Stimulated activated CD4-positive, alpha-beta T cell treated with anti-CD3 and anti-CD28 coated beads, Interleukin-15, amount 100 ng/mL, for 48 hours (primary cell): ENCODE measurements around the gene MEX3A.
"Not testable (repeated sequence)": the region's sequence is repeated elsewhere in the genome, so short reads cannot be mapped to it uniquely, and the experiment has no call there.

ENCODE experiments used
- DNase-seq, 2 donors: peaks; one replicate each; pipeline ENCODE4 v3.0.0-alpha.2; 2020; ENCODE audit warnings: low read depth in 2 of 2

The MEX3A gene

DNA sequence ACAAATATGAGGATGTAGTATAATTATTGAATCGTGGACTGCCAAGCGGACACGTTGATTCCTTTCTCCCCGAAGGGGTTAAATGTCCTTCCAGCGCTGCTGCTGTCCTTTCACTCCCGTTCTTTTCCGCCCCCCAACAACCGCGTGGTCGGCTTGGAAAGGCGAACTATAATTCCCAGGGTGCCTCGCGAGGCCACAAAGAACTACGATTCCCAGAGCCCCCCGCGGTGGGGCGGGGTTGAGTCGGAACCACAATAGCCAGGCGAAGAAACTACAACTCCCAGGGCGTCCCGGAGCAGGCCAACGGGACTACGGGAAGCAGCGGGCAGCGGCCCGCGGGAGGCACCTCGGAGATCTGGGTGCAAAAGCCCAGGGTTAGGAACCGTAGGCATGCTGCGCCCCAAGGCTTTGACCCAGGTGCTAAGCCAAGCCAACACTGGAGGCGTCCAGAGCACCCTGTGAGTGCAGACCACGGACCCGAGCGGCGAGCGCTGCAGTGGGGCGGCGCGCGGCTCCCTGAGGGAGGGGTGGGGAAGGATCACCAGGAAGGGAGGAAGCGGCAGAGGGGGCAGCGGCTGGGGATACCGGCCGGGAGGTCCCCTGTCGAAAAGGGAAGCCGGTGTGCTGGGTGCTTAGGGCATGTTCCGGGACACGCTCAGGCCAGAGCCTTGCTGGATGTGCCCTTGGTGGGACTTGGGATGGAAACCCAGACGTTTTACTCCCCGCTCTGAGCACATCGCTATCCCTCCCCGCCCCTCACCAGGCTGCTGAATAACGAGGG, 27.6 kb downstream of the MEX3A start, which contains the start of gene LAMTOR2:
Gene LAMTOR2, plus strand, starts transcription at position 283 of the 781 bp plus-strand sequence. Its CDS starts 108 bp downstream, at position 391.
- DNase-seq, result peak; percentile 93 to 97

DNA sequence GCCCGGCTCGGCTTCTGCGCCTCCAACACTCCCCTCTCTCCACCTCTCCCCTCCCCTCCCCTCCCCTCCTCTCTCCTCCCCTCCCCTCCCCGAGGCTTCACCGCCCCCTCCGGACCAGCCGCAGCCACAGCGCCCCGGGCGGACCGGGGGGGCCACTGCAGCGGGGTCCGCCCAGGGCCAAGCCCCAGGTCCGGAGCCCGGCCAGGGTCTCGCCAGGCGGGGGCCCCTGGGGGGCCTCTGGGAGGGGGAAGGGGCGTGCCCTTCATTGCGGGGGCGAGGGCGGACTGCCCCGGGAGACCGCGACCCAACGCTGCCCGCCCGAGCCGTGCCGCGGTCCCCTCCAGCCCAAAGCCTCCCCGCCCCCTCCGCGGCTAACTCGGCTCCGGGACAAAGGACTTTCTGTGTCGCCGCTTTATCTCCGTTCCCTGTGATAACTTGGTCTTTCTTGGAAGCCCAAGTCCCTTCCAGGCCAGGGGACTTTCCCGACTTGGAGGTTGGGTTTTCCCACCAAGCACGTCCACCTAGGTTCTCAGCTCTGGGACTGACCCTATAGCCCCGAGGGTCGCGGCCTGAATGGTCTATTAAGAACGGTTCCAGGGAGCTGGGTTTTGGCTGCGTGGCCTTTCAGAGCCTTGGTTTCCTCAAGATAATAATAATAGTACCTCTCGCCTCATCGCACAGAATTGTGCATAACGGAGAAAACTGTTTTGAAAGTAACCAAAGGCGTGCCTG, 28.3 kb downstream of the MEX3A start, which contains the start of gene UBQLN4:
Gene UBQLN4, minus strand, starts transcription at position 31 of the 732 bp plus-strand sequence. CDS start 97 bp downstream, outside the sequence.
- peak; percentile 78 to 80 for DNase-seq

DNA sequence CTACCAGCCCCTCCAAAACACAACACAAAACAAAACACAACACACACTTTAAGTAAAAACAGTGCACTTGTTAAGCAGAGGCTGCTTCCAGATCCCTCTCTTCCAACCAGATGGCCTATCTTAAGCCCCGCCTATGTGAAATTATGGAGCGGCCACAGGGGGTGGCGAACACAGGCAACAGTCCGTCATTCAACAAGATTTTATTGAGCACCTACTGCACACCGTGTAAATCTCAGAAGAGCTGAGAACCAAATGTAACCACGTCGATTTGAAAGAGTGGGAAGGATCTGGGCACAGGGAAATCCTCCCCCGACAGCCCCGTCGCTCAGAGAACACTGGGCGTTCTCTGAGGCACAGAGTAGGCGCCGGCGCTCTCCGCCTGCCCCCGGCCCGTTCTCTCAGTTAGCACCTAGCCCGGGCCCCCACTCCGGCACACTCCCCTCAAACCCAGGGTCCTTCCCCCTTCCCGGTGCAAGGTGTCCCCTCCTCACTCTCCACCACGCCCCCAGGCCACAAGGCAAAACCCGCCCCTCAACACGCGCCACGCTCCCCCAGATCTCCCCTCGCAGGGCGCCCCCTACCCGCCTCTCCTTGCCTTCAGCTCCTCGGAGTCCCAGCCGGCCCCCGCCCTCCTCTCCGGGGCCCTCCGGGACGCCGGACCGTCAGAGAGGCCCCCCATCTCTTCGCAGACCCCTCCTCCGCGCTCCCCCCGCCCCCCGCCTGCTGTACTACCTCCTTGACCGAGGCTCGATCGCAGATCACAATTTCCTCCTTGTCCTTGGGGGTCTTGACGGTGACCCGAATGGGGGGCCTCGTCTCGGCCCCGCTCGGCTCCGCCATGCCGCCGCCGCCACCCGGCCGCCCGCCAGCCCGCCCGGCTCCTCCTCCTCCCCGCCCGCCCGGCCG, 29.1 kb downstream of the MEX3A start:
- peak; percentile 27 to 58 for DNase-seq

DNA sequence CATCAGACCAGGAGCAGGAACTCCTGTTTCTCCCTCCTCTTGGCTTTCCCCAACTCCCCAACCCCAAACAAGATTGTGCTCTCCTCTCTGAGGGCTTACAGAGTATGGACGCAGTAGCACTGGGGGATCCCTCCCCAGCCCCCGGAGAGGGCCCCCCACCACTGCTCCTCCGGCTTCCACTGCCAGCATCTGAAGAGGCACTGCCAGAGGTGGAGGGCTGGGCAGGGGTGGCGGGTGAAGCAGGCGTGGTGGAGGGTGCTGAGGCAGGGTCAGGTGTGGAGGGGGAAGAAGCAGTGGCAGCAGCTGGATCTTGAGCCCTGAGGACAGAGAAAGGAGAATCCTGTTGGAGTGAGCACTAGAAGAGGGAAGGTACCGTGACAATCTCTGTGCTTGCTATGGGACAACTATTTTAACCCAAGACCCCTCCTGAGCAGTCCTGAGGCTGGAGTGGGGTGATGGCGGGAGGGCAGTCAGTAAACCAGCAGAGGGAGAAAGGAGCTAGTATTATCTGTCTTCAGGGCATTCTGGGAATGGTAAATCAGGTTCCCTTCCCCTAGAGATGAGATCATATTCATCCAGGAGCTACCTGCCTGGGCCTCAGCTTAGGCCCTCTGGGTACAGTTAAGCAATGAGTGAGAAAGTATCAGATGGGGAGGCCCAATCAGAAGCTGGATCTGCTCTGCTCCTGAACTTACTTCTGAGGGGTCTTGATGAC, 31.1 kb downstream of the MEX3A start:
- DNase-seq, result no peak

DNA sequence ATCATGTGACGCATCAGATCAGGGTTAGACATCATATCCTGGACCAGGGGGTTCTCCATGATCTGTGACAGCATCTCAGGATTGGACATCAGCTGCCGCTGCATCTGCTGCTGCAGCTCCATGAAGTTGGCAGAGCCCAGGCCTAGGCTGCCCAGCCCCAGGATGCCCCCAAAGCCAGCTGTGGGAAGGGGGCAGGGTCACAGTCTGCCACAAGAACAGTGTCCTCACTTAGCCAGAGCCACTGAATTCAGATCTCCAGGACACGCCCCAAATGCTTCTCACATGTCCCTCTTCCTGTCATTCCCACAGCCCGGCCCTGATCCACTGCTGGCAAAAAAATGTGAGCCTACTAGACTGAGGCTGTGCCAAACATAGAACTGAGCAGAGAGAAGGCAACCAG, 31.9 kb downstream of the MEX3A start:
- no peak for DNase-seq

DNA sequence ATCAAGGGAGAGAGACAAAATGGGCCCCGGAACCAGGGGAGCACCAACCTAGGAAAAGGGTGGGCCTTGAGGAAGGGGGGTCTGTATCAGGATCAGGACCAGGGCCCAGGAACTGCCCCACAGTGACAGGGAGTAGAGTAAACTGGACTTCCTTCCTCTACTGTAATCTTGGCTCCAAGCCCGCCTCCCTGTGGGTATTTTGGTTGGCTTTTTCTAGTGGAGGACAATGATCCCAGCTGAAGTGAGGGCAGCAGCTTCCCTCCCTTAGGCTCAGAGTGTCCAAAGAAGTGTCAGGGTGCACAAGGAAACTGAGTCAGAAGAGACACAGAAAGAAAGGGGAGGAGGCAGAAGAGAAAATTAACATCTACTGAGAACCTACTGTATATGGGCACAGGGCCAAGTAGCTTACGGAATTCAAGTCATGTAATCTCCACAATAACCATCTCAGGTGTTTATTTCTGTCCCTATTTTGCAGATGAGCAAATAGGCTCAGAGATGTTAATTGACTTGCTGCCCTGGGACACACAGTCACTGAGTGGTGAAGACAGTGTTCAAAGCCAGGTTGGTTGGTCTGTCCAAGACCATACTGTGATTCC, 33.5 kb downstream of the MEX3A start:
- no peak for DNase-seq

DNA sequence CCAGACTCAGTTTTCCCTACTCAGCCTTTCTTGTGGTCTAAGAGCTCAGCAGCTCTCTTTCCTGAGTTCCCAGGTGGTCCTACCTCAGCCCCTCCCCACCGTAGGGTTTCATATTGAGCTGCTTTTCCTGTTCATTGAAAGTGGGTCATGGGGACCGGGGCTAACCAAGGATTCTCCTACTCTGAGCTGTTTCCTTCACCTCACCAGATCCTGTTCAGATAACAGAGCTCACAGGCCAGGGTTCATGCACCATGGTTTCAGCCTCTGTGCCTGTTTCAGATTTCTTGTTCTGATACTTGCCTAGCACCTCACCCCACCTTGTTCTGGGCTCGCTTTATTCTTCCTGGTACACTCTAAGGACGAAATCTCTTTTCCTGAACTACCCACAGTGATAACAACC, 37.2 kb downstream of the MEX3A start:
- no peak for DNase-seq

DNA sequence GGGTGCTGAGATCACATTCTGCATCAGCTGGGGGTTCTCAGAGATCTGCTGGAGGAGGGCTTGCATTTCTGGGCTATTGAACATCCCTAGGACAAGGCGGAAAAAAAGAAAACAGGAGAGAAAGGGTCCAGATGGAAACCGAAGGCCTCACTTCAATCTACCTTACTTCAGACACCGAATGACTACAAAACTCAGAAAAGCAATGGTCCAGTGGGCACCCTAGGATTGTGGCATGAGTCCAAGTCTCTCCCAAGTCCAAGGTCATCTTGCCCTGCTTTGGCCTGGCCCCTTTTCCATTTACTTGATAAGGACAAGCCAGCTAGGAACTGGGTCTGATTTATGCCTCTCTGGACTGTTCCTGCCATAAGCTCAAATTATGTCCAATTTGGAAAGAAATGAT, 39.4 kb downstream of the MEX3A start:
- no peak for DNase-seq

DNA sequence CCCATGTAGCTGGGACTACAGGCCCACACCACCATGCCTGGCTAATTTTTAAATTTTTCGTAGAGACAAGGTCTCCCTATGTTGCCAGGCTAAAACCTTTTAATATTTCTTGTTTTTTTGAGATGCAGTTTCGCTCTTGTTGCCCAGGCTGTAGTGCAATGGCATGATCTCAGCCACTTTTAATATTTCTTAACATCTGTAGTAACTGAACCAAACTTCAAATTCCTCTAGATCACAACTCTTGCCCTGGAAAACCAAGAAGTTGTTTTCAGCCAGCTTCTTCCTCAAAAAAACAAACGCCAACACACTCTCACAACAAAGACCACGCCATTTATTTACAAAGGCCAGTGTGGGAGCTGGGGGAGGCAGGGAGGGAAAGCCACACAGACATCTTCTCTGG, 47.3 kb downstream of the MEX3A start:
- not testable (repeated sequence) for DNase-seq

DNA sequence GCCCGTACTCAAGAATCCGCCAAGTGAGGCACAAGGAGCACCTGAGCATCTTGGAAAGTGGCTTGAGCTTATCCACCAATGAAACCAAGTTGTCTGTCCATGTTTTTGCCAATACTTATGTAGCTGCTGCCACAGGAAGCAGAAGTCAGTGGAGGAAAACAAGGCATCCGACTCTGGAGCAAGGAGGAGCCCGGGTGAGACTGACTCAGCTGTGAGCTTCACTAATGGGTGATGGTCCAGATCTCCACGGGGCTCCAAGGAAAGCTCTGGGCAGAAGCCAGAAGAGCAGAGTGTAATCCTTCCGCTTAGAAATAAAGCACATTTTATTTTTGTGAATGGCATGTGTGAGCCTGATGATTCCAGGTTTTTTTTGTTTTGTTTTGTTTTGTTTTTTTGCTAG, 49.3 kb downstream of the MEX3A start:
- no peak for DNase-seq

DNA sequence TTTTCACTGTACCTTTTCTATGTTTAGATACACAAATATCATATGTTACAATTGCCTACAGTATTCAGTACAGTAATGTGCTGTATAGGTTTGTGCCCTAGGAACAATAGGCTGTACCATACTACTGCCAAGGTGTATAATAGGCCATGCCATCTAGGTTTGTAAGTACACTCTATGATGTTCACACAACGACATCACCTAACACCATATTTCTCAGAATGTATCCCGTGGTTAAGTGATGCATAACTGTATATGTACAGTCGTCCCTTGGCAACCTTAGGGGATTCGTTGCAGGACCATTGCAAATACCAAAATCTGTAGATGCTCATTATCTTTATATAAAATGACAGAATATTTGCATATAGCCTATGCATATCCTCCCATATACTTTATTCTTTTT, 55.7 kb downstream of the MEX3A start:
- no peak for DNase-seq

DNA sequence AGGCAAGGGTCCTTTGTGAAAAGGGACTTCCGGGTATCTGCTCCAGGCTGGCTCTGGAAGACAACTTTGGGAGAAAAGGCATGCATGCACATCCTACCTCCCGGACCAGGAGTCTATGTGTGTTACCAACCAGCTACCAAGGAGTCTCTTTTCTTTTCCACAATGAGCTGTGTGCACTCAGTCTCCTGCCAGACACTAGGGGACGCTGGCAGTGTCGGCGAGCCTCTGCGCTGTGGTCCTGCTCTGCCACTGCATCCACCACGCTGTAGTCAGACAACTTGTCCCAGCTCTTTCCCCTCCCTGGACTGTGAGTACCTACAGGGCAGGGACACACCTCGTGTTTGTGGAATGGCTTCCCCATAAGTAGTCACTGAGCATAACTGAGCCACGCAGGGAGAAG, 56.4 kb downstream of the MEX3A start:
- DNase-seq, result peak; percentile 25 to 27

DNA sequence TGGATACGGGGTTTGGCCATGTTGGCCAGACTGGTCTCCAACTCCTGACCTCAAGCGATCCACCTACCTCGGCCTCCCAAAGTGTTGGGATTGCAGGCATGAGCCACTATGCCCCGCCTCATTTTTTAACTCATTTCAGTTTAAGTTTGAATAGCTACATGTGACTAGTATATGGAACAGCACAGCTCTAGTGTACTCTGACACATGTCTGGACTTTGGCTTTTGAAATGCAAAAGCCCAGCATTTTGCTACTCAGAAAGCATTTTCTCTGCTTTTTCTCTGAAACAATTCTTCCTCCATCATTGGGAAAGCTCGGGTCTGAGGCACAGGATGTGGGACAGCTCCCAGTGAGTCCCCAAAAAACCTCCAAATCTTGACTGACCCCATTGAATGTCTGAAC, 57.5 kb downstream of the MEX3A start:
- no peak for DNase-seq
